Activated naive CD4-positive, alpha-beta T cell treated with Interleukin-2 at 50 U/mL for 16 hours (primary cell): ENCODE results near the gene TUBB3.

Experiments used
- DNase-seq: peaks from one replicate; pipeline ENCODE4 v3.0.0-alpha.2; 2020

Gene TUBB3

DNA sequence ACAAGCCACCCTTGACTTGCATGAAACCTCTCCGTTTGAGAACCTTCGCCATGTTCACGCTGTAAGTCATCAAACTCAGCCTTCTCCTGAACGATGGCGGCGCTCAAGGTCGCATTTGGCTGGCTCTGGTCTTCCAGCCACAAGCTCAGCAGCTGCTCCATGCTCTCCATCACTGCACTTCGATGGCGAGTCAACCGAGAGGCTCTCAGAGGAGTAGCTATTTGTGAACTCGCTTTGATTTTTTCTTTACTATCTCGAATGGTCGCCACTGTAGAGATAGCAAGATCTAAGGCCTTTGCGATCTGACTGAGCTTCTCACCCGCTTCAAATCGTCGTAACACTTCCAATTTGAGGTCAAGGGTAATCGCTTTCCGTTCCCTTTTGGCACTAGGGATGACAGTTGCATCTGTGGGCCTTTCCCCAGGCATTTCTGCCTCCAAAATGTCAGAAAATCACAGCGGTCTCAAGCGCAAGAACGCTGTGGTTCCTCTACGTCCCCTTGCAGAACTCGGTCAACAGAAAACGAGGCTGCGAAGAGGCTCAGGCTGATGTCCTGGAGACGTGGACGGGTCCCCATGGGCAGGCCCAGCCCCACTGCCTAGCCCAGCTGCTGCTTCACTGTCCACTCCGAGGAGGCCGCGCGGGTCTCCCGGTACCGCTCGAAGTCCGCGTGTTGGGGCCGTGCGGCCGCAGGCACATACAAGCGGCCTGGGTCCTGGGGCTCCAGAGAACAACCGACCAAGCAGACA, 48.5 kb downstream of the TUBB3 start:
- no peak for DNase-seq

DNA sequence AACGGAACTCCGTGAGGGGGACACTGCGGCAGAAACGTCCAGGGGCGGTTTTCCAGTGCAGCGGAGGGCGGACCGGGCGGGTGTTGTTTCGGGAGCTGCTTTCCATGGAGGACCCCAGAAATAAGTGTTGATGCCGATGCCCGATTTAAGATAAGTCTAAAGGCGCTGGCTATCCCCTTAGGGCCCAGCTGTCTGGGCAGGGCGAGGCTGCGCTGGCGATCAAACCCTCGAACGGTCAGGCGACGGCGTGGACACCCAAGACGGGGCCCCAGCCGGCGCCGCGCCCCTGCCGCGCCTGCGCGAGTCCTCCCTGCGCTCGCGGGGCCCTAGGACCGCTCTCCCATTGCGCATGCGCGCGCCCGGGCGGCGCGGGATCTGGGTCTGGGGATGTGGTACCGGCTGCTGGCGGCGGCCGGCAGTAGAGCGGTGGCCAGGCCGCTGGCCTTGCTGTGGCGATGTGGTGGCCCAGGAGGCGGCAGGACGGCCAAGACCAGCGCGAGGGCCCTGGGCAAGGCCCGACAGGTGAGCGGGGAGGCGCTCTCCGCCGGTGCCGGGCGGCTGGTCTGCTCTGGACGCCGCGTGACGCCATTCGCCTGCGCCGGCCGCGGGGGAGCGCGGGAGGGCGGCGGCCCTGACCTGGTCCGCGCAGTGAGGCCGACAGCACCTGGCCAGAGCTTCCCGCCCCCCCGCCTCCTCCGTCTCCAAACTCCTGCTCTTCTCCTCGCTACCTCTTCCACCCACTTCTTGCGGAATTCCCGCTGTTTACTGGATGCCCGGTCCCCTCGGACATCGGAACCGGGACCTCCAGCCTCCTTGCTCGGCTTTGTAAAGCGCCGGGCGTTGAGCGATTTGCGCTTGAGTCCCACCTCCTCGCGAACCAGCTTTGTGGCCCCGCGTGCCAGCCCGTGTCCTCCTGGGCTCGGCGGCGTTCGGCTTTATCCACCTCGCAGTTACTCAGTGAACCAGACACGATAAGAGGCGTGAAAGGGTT, 49.4 kb downstream of the TUBB3 start:
- peak; percentile 90 for DNase-seq

DNA sequence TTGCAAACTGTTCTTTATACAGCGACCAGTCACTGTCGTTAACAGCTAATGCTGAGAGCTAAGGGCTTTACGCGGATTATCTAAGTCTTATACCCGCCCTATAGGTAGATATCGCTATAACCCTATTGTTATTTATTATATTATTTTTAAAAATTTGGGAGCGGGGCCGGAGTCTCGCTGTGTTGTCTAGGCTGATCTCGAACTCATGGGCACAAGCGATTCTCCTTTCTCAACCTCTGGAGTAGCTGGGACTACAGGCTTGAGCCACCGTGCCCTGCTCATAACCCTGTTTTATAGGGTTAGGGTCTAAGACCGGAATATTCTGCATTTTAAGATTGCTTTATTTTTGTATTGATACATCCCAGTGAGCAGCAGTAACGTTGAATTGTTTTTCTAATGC, 50.1 kb downstream of the TUBB3 start:
- no peak for DNase-seq

DNA sequence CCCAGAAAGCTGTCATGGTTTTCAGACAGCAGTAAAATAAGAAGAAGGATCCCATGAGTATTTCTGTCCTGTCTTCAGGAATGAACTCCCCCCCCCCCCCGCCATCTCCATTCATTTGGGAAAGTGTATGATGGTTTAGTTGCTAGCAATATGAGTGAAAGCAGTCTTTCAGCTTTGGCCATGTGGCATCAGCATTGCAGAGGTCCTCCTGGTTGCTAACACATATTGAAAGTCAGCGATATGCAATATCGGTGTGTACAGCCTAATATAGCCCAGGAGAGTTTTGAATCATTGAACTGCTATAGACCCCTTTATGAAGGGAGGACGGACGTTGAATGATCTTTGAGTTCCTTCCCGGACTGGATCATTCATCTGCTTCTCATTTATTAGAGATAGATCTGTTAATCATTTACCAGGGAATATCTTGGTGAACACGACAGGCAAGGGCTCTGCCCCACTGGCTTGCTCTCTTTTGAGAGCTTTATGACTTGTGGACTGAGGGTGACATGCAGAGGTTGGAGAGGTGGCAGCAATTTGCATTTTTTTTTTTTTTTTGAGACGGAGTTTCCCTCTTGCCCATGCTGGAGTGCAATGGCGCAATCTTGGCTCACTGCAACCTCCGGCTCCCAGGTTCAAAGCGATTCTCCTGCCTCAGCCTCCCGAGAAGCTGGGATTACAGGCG, 50.7 kb downstream of the TUBB3 start:
- no peak for DNase-seq

DNA sequence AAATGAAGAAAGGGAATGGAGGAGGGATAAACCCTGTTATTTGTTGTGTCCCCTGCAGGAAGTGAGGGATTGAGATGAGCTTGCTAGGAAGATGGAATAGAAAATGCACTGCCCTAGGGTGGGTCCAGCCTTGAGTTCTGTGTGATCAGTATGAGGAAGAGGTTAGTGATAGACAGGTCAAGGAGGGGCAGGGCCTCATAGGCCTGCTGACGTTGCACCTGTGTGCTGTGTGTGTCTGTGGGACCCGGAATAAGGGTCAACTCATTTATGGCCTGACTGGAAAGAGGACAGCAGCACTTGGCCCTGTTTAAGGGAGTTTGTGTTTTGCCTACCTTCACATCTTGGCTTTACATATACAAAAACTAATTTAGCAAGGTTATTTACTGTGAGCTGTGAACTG, 51.7 kb downstream of the TUBB3 start:
- DNase-seq: no peak

DNA sequence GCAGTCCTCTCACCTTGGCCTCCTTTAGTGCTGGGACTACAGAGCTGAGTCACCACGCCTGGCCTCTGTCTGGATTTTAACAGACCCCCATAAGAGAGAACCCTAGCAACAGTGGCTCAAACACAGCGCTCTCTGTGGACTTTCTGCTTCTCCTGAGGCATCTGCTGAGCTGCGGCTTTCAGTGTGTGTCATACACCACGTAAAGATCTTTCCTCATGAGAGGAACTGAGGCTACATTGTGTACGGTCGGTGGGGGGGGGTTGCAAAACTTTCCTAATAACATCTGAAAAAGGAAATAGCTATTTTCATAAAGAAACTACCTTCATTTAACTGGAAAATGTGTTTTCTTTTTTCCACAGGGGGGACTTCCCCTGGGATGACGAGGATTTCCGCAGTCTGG, 58.3 kb downstream of the TUBB3 start:
- DNase-seq: peak; percentile 19

DNA sequence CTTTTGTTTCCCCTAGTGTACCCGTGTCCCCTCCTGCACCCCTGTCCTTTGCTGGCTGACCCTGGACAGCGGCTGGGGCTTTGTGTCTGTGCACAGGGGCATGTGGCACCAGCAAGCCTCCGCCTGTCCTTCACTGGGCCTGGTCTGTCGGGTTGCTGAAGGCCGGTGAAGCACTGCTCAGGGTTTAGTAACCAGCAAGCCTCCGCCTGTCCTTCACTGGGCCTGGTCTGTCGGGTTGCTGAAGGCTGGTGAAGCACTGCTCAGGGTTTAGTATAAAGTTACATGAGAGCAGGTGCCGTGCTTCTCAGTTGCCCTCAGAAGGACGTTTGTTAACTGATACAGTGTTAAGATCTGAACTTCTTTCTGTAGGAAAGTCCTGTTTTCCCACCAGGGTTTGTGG, 59.2 kb downstream of the TUBB3 start:
- no peak for DNase-seq

DNA sequence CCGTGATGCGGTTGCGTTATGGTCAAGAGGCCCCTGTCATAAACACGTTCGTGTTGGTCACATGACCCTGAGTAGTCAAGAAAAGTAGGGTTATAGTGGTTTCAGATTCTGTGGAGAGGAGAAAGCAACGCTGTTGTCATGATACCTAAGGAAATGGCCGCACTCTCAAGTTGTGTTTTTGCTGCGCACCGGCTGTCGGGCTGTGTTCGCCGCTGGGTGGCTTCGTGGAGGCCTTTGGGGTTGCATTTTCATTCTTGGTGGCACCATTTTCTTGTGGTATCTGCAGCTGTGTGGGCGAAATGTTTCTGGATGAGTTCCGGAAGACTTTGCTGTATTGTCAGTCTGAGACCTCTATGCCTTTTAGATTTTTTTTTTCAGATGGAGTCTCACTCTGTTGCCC, 60.4 kb downstream of the TUBB3 start:
- peak; percentile 27 for DNase-seq

DNA sequence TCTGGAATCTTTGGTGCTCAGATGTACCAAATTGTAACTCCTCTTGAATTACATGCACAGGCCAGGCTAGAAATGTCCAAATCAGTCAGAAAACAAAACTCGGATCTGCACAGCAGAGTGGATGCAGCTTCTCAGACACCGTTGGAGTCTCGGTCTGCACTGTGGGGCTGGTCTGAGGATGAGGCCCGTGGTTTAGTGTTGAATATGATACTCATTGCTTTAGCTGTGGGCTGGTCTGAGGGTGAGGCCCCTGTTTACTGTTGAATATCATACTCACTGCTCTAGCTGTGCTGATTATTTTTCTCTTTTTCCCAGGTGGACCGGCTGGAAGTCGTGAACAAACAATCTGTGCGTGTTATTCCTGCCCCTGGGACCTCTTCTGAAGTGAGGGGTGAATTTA, 61.1 kb downstream of the TUBB3 start:
- no peak for DNase-seq

DNA sequence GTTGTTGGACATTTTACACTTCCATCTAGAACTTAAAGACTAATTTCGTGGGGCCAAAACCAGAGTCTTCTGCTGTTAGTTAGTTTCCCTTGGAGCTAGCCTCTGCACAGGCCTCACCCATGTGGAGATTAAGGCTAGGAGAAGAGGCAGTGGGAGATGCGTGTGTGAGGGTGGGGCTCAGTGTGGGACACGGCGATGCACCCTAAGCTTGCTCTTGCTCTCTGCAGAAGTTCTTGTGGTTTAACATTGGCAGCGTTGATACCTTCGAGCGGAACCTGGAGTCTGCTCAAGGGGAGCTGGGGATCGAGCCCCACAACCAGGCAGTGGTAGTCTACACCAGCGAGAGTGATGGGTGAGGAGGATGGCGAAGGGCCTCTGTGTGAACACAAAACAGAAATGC, 62.1 kb downstream of the TUBB3 start:
- DNase-seq: no peak
